Measurements from ENCODE around the gene TMEM209.

DNA sequence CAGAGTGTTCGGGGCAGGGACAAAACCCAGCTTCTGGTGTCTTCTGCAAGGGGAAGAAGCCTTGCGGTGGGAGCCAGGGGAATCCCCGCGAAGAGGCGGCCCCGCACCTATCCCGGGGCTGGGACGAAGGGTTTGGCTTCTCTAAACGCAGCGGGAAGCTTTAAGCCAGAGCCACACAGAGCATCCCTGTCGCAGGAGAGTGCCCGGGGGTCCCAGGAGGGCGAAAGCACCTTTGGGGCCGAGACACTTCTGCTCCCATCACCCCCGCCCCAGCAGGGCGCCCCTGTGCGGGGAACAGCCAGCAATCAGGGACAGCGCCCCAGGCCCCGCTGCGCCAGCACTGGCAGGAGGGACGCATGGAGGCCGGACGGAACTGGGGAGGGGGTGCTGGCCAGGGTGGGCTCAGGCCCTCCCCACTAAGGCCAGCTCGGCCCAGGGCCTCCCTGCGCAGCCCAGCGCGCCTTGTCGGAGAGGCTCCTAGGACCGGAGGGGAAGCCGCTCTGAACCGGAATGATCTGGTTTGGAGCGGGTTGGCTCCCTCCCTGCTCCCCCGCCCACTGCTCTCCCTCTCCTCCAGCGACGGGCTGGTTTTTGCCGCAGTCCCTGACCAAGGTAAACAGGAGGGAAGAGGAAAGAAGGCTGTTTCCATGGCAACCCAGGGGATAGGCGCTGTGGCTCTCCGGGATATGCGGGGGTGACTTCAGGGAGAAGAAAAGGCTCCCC lies 63.9 kb downstream of the TMEM209 start:
- no peak for TF ChIP-seq EZH2 (IDR thresholded peaks at IDR 0.05)
- TF ChIP-seq POLR2AphosphoS5 (IDR thresholded peaks at IDR 0.05; ENCODE audit: borderline replicate concordance, low read depth, low read length): no peak
- no peak for TF ChIP-seq FOXP2 (optimal IDR thresholded peaks at IDR 0.05; ENCODE audit: control extremely low read depth, extremely low read length, insufficient read depth)

Data from SK-N-MC (cell line).